ENCODE measurements around the gene C1orf74. TPM values are rescaled to one million over a fixed set of nuclear protein-coding genes. Genes with fewer than 3 reads are reported as not detected.

The C1orf74 gene
- polyA plus RNA-seq, 3 donors, result 3.4 to 3.8 (median 3.7) TPM

DNA sequence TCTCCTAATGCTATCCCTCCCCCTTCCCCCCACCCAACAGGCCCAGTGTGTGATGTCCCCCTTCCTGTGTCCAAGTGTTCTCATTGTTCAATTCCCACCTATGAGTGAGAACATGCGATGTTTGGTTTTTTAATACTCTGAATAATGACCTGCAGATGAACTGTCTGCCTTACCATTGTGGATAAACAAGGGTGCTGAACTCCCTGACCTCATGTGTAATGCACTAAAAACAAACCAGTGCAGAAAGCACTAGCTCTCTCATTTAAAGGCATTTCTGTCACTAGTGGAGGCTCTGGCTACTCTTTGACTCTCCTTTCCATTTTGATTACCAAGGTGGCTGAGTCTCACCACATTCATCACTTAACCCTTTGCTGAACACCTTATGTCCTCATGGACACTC lies 51.6 kb downstream of the C1orf74 start:
- DNase-seq (ENCODE audit: extremely low read depth in 1 of 11, low read depth in 9 of 11, low spot score in 4 of 11), result no peak

DNA sequence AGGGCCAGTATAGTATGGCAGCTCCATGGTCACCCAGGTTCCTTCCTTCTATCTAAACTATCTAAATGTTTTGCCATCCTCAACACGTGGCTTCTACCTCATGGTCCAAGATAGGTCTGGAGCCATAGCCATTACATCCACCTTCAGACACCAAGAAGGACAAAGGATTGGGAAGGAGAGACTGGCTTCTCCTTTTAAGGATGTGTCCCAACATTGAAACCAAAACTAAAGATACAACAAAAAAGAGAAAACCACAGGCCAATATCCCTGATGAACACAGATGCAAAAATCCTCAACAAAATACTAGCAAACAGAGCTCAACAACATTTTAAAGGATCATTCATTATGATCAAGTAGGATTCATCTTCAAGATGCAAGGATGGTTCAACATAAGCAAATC lies 54.9 kb downstream of the C1orf74 start:
- DNase-seq (ENCODE audit: extremely low read depth in 1 of 11, low read depth in 9 of 11, low spot score in 4 of 11), result no peak

Other genes starting within 250 kb of the C1orf74 start
- 1 to 10 TPM; 5.1 to 6.6 (median 5.4) TPM for gene CAMK1G, start 200.8 kb downstream of the C1orf74 start, polyA plus RNA-seq (ENCODE audit: insufficient read length in 3 of 3)
- 1 to 10 TPM in 1 of 3 donors, under 1 TPM in 2; 0.50 to 1.9 (median 0.69) TPM for gene LAMB3, start 132.1 kb downstream of the C1orf74 start, polyA plus RNA-seq (ENCODE audit: insufficient read length in 3 of 3)
- gene G0S2, start 109.1 kb downstream of the C1orf74 start, polyA plus RNA-seq (ENCODE audit: insufficient read length in 3 of 3), result 10 to 100 TPM in 2 of 3 donors, 1 to 10 TPM in 1; 9.5 to 12.6 (median 11.1) TPM
- under 1 TPM; 0.15 to 0.32 (median 0.23) TPM for gene HSD11B1, start 79.7 kb downstream of the C1orf74 start, polyA plus RNA-seq (ENCODE audit: insufficient read length in 3 of 3)
- 1 to 10 TPM; 1.2 to 1.9 (median 1.3) TPM for gene TRAF3IP3, start 28.5 kb downstream of the C1orf74 start, polyA plus RNA-seq (ENCODE audit: insufficient read length in 3 of 3)
- 10 to 100 TPM; 15.1 to 24.6 (median 15.8) TPM for gene IRF6, start 21.6 kb upstream of the C1orf74 start, polyA plus RNA-seq (ENCODE audit: insufficient read length in 3 of 3)
- gene UTP25, start 43.4 kb upstream of the C1orf74 start, polyA plus RNA-seq (ENCODE audit: insufficient read length in 3 of 3), result 10 to 100 TPM in 2 of 3 donors, 1 to 10 TPM in 1; 9.4 to 11.3 (median 11.1) TPM
- under 1 TPM; 0.39 to 0.45 (median 0.42) TPM for gene SYT14, start 153.7 kb upstream of the C1orf74 start, polyA plus RNA-seq (ENCODE audit: insufficient read length in 3 of 3)